GM20431 (cell line): ENCODE results near the gene PTCH1.

Source experiments
- in situ Hi-C: fragments of 300-500 bp; cut with MseI, MboI; formaldehyde crosslinking; loops from one replicate; pipeline ENCODE4 v1.15.0; 2020; ENCODE audit warnings: low sequenced_read_pairs; ENCODE audit not compliant: unreplicated experiment

Gene PTCH1

GRCh38 chr9:95413793-95414192 lies 103.0 kb downstream of the PTCH1 start:
- in situ Hi-C loops: no loop called here

- in situ Hi-C loops: no loop called here
These were observed 105.5 kb downstream of the PTCH1 start for GRCh38 chr9:95411054-95411892.

DNA sequence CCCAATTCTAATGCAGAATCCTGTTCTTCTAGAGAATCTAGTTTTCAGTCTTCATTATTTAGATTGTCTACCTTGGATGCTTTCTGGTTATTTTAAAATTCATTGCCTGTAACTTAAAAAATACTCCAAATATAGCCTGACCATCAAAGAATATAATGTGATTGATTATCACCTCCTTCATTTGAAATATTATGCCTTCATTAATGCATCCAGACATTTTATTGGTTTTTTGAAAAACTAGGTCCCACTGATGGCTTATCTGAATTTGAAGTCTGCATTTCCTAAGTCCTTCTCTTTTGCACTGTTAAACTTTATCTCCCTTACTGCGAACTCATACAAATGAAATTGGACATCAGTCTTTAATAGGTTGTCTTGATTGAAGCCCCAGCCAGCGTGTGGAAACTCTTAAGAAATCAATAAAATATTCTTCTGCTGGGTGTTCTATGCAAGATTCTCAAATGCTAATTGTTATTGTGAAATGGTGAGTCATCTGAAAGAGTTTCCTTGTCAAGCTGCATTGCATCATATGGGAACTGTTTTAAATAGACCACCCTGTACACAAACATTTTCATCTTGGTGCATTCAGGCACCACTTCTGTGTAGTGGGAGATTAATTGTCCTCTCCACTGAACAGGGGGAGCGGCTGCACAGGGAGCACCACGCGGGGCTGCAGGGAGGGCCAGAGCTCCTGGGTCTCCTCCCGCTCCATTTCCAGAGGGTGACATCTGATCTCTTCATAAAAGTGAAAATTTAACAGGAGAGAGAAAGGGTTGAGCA lies 106.9 kb downstream of the PTCH1 start:
- in situ Hi-C loops: no loop called here

- in situ Hi-C loops: no loop called here
These were observed 109.2 kb downstream of the PTCH1 start for GRCh38 chr9:95407524-95407923.

GRCh38 chr9:95406121-95406520 lies 110.7 kb downstream of the PTCH1 start:
- in situ Hi-C loops: no loop called here

DNA sequence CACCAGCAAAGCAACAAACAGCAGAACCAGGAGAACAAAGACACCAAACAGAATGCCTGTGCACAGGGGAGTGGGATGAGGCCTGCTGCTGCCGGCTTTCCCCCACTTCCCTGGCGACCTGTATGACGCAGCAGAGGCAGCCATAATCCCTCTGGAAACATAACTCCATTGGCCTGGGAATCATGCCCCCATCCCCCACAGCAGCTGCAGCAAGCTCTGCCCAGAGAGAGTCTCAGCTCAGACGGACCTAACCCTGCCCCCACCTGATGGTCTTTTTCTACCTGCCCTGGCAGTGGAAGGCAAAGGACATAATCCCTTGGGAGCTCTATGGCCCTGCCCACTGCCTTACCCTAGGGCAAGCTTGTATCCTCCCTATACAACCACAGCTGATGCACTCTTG lies 117.5 kb downstream of the PTCH1 start:
- in situ Hi-C loops: no loop called here
